Neuronal stem cell (in vitro differentiated cells): ENCODE data around the gene AGBL3.

Experiments
- DNase-seq: peaks from one replicate; pipeline ENCODE4 v3.0.0-alpha.2; 2013; ENCODE audit warnings: low spot score
- H2AFZ ChIP-seq: one replicate; pipeline ENCODE4 v1.6.1; 2013; ENCODE audit warnings: mild to moderate bottlenecking, low read length, inconsistent platforms
- H2AK5ac ChIP-seq: 2 replicates; pipeline ENCODE4 v1.6.1; 2013; ENCODE audit warnings: low read depth, mild to moderate bottlenecking, inconsistent platforms, low read length, moderate library complexity, mixed read lengths
- H2BK120ac ChIP-seq: 2 replicates; pipeline ENCODE4 v1.6.1; 2013; ENCODE audit warnings: low read depth, mild to moderate bottlenecking, inconsistent platforms, low read length, moderate library complexity, mixed read lengths
- H2BK12ac ChIP-seq: one replicate; pipeline ENCODE4 v1.6.1; 2013; ENCODE audit warnings: low read length, inconsistent platforms
- H2BK15ac ChIP-seq: 2 replicates; pipeline ENCODE4 v1.6.1; 2013; ENCODE audit warnings: mild to moderate bottlenecking, low read length, inconsistent platforms, mixed read lengths
- H2BK5ac ChIP-seq: one replicate; pipeline ENCODE4 v1.6.1; 2013; ENCODE audit warnings: inconsistent platforms, mild to moderate bottlenecking, low read length, moderate library complexity
- H3K14ac ChIP-seq: one replicate; pipeline ENCODE4 v1.6.1; 2013; ENCODE audit warnings: low read length, inconsistent platforms
- H3K18ac ChIP-seq: 2 replicates; pipeline ENCODE4 v1.6.1; 2013; ENCODE audit warnings: low read length, inconsistent platforms
- H3K23ac ChIP-seq: 2 replicates; pipeline ENCODE4 v1.6.1; 2013; ENCODE audit warnings: low read depth, mild to moderate bottlenecking, mixed read lengths, low read length, inconsistent platforms; ENCODE audit not compliant: poor library complexity
- H3K27ac ChIP-seq: replicated peaks from 3 replicates; pipeline ENCODE4 v1.5.1; 2013; ENCODE audit warnings: low read length, inconsistent platforms
- H3K27me3 ChIP-seq, 3 experiments: 2 replicates each; pipeline ENCODE4 v1.6.1; 2013; ENCODE audit warnings: low read length in 3 of 3, mild to moderate bottlenecking in 2 of 3, inconsistent platforms in 1 of 3, low read depth in 1 of 3, mixed read lengths in 1 of 3, moderate library complexity in 1 of 3; ENCODE audit not compliant: control insufficient read depth in 3 of 3, insufficient read depth in 3 of 3
- H3K36me3 ChIP-seq, 2 donors: replicated peaks in 1 of 2; 2 replicates each; pipeline ENCODE4 v1.6.1; 2013; ENCODE audit warnings: low read length in 2 of 2; ENCODE audit not compliant: control insufficient read depth in 2 of 2, insufficient read depth in 2 of 2
- H3K4ac ChIP-seq: 2 replicates; pipeline ENCODE4 v1.6.1; 2013; ENCODE audit warnings: inconsistent platforms, mild to moderate bottlenecking, low read length, moderate library complexity
- H3K4me1 ChIP-seq, 2 donors: 1 replicate in 1 of 2; 2 replicates in 1 of 2; pipeline ENCODE4 v1.6.1; 2013; ENCODE audit warnings: low read length in 2 of 2, low read depth in 1 of 2; ENCODE audit not compliant: control insufficient read depth in 2 of 2, insufficient read depth in 1 of 2
- H3K4me2 ChIP-seq: one replicate; pipeline ENCODE4 v1.6.1; 2013; ENCODE audit warnings: mild to moderate bottlenecking, low read length, inconsistent platforms; ENCODE audit not compliant: insufficient read depth, poor library complexity, severe bottlenecking
- H3K4me3 ChIP-seq, 2 donors: 2 replicates each; pipeline ENCODE4 v1.5.1; 2013; ENCODE audit warnings: low read length in 2 of 2, mild to moderate bottlenecking in 2 of 2, inconsistent platforms in 1 of 2, moderate library complexity in 1 of 2
- H3K79me1 ChIP-seq: one replicate; pipeline ENCODE4 v1.6.1; 2013; ENCODE audit warnings: low read depth, mild to moderate bottlenecking, inconsistent platforms, low read length, moderate library complexity
- H3K9ac ChIP-seq: one replicate; pipeline ENCODE4 v1.6.1; 2013; ENCODE audit warnings: mild to moderate bottlenecking, low read depth, low read length, inconsistent platforms; ENCODE audit not compliant: poor library complexity
- H3K9me3 ChIP-seq, 2 donors: replicated peaks in 1 of 2; 2 replicates each; pipeline versions ENCODE3 to v1.6.1; 2013; ENCODE audit warnings: low read length in 2 of 2, mild to moderate bottlenecking in 2 of 2, inconsistent platforms in 1 of 2, low read depth in 1 of 2, mixed read lengths in 1 of 2, moderate library complexity in 1 of 2; ENCODE audit not compliant: control insufficient read depth in 2 of 2, insufficient read depth in 1 of 2
- H4K8ac ChIP-seq: one replicate; pipeline ENCODE4 v1.6.1; 2013; ENCODE audit warnings: low read depth, mild to moderate bottlenecking, inconsistent platforms, low read length, moderate library complexity
- H4K91ac ChIP-seq: one replicate; pipeline ENCODE4 v1.6.1; 2013; ENCODE audit warnings: low read length, low read depth, mild to moderate bottlenecking, inconsistent platforms; ENCODE audit not compliant: poor library complexity
- WGBS, 2 donors: extraction: QIAGEN DNeasy Blood & Tissue Kit; methylation state at CpG; one replicate each; pipeline ENCODE4 v1.1.7; 2013; ENCODE audit warnings: missing lambda C conversion rate in 2 of 2, mixed read lengths in 1 of 2; ENCODE audit not compliant: insufficient read length in 2 of 2, insufficient replicate concordance in 1 of 2; ENCODE audit errors: extremely low coverage in 2 of 2; 5-methylcytosine and 5-hydroxymethylcytosine counted together

Gene AGBL3

DNA sequence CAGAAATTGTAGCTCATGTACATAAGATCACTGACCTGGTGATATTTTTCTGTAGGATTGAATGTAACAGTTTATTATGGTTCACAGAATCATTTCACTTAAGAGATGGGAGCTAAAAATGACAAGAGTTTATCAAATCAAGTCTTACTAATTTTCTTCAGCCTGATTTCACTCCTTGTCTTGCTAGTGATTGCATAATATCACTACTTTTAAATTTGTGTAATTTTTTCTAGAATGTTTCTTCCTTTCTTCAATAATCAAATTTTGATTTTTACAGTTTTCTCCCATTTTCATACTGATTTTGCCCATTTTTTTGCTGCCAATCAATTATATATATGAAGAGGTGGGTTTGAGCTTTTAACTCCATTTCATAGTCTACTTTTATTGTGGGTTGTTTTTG lies 92.8 kb downstream of the AGBL3 start:
- DNase-seq = no peak
- H2BK5ac ChIP-seq = no peak overlapping the region
- no peak overlapping the region for H2BK15ac ChIP-seq
- no peak overlapping the region for H3K4me3 ChIP-seq
- H2BK120ac ChIP-seq = no peak overlapping the region
- no peaks in the 10 kb centered on the region for H3K4me1 ChIP-seq
- H3K27me3 ChIP-seq = no peaks in the 10 kb centered on the region
- no peaks in the 10 kb centered on the region for H3K79me1 ChIP-seq
- no peak overlapping the region for H3K4me2 ChIP-seq
- no peak overlapping the region for H3K18ac ChIP-seq
- no peak overlapping the region for H3K14ac ChIP-seq
- H3K4ac ChIP-seq = no peak overlapping the region
- H3K9ac ChIP-seq = no peak overlapping the region
- H2BK12ac ChIP-seq = no peak overlapping the region
- no peak overlapping the region for H2AFZ ChIP-seq
- no peak overlapping the region for H3K23ac ChIP-seq
- no peaks in the 10 kb centered on the region for H3K9me3 ChIP-seq
- H4K8ac ChIP-seq = no peak overlapping the region
- H4K91ac ChIP-seq = no peak overlapping the region
- no peak overlapping the region for H2AK5ac ChIP-seq
- H3K36me3 ChIP-seq = no peaks in the 10 kb centered on the region
- no peak overlapping the region for H3K27ac ChIP-seq

GRCh38 chr7:135083005-135083404 lies 96.7 kb downstream of the AGBL3 start:
- Histone ChIP-seq H3K4ac (no peak overlapping the region), H3K79me1 (no peaks in the 10 kb centered on the region), H4K91ac (no peak overlapping the region), H3K9me3 (no peaks in the 10 kb centered on the region), H3K4me2 (no peak overlapping the region), H3K27ac (no peak overlapping the region), H3K18ac (no peak overlapping the region), H2BK12ac (no peak overlapping the region), H2AFZ (no peak overlapping the region), H2BK120ac (no peak overlapping the region), H3K9ac (no peak overlapping the region), H3K23ac (no peak overlapping the region), H3K4me1 (no peaks in the 10 kb centered on the region), H3K27me3 (no peaks in the 10 kb centered on the region), H3K36me3 (no peaks in the 10 kb centered on the region), H2AK5ac (no peak overlapping the region), H2BK5ac (no peak overlapping the region), H3K4me3 (no peak overlapping the region), H2BK15ac (no peak overlapping the region), H4K8ac (no peak overlapping the region), H3K14ac (no peak overlapping the region)
- WGBS, 2 donors = no CpG with 5 or more reads among the region's 1 CpG
- no peak for DNase-seq

DNA sequence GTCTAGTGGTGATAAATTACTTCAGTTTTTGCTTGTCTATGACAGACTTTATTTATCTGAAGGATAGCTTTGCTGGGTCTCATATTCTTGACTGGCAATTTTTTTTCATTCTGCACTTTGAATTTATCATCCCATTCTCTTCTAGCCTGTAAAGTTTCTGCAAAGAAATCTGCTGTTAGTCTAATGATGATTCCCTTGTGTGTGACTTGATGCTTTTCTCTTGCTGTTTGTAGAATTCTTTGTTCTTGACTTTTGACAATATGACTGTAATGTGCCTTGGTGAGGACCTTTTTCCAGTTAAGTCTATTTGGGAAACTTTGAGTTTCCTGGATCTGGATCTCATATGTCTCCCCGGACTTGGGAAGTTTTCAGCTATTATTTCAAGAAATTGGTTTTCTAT lies 102.3 kb downstream of the AGBL3 start:
- no peak overlapping the region for H3K4me2 ChIP-seq
- no peak overlapping the region for H3K23ac ChIP-seq
- no peaks in the 10 kb centered on the region for H3K4me1 ChIP-seq
- DNase-seq = no peak
- no CpG with 5 or more reads among the region's 1 CpG for WGBS, 2 donors
- H2BK12ac ChIP-seq = no peak overlapping the region
- no peak overlapping the region for H2AFZ ChIP-seq
- H4K8ac ChIP-seq = no peak overlapping the region
- no peak overlapping the region for H3K4me3 ChIP-seq
- no peak overlapping the region for H2BK15ac ChIP-seq
- no peaks in the 10 kb centered on the region for H3K79me1 ChIP-seq
- no peaks in the 10 kb centered on the region for H3K9me3 ChIP-seq
- H2AK5ac ChIP-seq = no peak overlapping the region
- no peaks in the 10 kb centered on the region for H3K36me3 ChIP-seq
- H2BK120ac ChIP-seq = no peak overlapping the region
- no peaks in the 10 kb centered on the region for H3K27me3 ChIP-seq
- H3K18ac ChIP-seq = no peak overlapping the region
- no peak overlapping the region for H3K4ac ChIP-seq
- H2BK5ac ChIP-seq = no peak overlapping the region
- no peak overlapping the region for H3K27ac ChIP-seq
- no peak overlapping the region for H4K91ac ChIP-seq
- H3K14ac ChIP-seq = no peak overlapping the region
- H3K9ac ChIP-seq = no peak overlapping the region

- Histone ChIP-seq H3K27me3 (no peaks in the 10 kb centered on the region), H3K23ac (no peak overlapping the region), H3K18ac (no peak overlapping the region), H3K79me1 (no peaks in the 10 kb centered on the region), H2BK5ac (no peak overlapping the region), H3K4ac (no peak overlapping the region), H2BK12ac (no peak overlapping the region), H3K9ac (no peak overlapping the region), H4K91ac (no peak overlapping the region), H3K4me2 (no peak overlapping the region), H3K27ac (no peak overlapping the region), H2BK120ac (no peak overlapping the region), H3K36me3 (no peaks in the 10 kb centered on the region), H2AK5ac (no peak overlapping the region), H3K4me1 (no peaks in the 10 kb centered on the region), H2BK15ac (no peak overlapping the region), H2AFZ (no peak overlapping the region), H3K14ac (no peak overlapping the region), H3K4me3 (no peak overlapping the region), H4K8ac (no peak overlapping the region), H3K9me3 (no peaks in the 10 kb centered on the region)
- WGBS, 2 donors = no CpG with 5 or more reads among the region's 1 CpG
- DNase-seq = no peak
Measured at GRCh38 chr7:135091717-135092116, 105.4 kb downstream of the AGBL3 start.
